HG02970 (cell line): ENCODE data around the gene AP3D1.
A peak's percentile ranks its signal among the peaks of the same experiment; 100 is the strongest.

ENCODE experiments used
- ATAC-seq: cut with Tn5 transposase; IDR thresholded peaks from one replicate; pipeline ENCODE4 v1.9.1; 2021; ENCODE audit warnings: mild to moderate bottlenecking, moderate library complexity, moderate number of reproducible peaks; ENCODE audit not compliant: unreplicated experiment, low FRiP score

Gene AP3D1

DNA sequence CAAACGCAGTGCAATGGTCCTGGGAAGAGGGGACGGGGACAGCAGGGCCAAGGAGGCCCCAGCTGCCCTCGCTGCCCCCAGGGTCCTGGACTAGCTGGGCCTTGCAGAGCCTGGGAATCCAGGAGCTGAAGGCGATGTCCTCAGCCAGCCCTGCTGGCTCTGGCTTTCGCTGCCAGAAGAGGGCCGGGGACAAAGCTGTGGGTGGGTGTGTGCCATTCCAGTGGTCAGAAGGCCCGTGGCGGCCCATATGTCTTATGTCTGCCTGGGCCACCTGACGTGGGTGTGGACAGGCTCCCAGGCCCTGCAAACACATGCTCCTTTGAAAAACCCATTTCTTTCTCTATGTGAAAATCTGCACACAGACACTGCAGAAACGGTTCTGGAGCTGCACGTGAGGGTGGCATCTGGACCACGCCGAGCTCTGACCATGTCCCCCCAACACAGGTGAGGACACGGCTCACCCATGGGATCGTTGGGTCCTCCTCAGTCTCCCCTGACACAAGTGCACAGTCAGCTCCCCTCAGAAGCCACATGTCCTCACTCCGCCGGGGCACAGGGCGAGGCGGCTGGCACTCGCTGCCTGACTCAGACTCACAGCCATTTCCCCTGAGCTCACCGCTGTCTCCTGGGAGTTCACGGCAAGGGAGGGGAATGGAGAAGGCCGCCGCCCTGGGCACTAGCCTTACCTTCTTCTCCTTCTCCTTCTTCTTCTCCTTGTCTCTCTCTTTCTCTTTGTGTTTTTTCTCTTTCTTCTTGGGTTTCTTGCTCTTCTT lies 37.7 kb downstream of the AP3D1 start:
- ATAC-seq = no peak

DNA sequence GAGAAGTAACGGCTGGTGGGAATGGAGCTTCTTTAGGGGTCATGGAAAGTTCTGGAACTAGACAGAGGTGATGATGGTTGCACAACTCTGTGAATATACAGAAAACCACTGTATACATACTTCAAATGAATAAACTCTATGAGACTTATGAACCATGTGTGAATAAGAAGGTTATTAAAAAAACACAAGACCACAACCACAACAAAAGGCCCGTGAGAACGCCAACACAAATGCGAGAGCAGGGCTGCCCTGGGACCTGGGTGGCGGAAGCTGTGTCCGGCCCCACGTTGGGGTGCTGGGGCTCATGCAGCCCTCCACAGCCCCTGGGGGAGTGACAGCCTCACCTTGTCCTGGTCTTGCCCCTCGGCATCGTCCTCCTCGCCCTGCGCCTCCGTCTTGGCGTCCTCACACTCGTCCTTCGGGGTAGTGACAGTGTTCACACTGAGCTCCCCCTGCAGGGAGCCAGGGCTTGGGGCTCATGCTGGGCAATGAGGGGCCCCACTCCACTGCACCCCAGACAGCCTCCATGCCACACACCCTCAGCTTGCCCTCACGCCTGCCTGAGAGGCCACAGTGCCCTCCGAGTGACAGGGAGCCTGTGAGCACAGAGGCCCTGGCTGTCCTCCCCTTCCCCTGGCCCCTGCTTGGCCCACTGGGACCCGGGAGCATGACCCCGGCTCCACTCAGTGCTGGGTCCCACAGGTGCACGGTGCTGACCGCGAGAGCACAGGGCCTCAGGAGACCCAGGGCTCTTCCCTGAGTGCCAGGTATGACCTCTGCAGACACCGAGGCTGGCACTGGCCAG lies 38.6 kb downstream of the AP3D1 start:
- no peak for ATAC-seq

DNA sequence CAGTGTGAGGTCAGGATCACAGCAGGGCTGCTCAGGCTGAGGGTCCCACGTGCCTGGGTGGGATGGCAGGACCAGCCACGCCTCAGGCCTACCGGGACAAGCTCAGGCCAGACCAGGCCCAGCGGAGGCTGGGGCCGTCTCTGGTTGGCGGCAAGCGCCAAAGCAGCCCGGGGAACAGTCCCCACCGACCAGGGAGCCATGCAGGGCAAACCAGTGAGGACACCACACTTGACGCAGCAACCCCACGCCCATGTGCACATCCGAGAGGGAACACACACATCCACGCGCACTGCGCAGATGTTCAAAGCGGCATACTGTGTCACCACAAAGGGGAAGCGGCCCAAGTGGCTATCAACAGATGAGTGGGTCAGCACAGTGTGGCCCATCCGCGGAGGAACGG lies 39.5 kb downstream of the AP3D1 start:
- no peak for ATAC-seq

DNA sequence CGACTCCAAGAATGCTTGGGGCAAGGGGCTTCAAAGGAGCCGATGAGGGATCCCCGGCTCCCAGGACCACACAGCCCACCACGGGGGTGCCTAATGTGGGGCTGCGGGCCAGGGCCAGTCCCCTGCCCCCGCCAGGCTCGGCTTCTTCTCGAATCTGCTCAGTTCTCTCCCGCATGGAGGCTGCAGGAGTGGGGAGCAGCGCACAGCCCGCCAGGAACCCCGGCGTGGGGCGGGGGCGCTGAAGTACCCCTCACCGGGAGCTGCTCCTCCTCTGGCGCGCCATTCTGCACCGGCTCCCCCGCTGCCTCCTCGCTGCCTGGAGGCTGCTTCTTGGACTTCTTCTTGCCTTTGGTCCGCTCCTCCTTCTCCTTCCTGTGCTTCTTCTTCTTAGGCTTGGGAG lies 39.9 kb downstream of the AP3D1 start:
- ATAC-seq = no peak

DNA sequence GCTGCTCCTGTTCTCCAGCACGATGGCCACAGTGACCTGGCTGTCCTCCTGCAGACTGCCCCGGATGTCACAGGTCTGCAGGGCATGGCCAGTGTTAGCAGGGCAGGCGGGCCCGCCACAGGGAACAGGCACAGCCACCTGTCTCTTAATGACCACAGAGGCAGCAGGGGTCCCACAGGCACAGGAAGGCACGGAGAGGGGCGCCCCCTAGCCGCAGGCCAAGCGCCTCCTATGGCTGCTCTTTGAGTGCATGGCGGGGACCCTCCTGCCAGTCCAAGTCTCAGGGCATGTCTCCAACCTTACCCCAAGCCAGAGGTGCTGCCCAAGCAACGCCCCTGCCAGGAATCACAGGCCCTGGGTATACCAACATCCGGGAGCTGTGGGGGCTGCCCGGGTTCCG lies 40.5 kb downstream of the AP3D1 start:
- ATAC-seq = no peak

DNA sequence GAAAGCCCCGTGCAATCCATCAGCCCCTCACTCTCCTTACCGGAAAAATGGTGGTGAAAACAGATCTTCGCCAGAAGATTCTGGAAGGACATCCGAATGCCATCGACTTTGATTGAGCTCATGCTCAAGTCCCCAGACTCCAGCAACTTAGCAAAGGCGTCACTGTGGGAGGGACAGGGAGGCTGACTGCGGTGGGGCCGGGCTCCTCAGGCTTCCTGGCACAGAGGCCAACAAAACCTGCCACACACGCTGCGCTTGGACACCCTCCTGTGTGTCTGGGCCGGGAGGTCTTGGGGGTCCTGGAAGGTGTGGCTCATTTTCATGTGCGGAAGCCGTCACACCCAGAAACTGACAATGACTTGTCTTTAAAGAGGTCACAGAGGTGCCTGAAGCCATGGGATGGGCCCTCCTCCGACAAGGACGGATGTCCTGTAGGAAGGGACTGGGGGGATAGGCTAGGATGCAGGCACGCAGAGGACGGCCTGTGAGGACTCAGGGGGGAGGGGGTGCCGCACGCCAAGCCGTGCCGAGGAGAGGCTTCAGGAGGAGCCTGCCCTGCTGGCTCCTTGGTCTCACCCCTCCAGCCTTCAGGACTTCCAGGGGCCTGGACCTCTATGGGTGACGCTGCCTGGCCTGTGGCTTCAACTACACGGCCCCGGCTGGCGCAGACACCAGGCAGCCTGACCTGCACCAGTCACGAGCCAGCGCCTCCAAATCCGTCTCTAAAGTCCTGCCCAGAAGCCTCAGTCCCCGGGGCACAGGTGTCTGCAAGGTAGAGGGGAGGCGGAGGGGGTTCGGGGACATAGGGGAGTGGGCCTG lies 42.1 kb downstream of the AP3D1 start:
- no peak for ATAC-seq

DNA sequence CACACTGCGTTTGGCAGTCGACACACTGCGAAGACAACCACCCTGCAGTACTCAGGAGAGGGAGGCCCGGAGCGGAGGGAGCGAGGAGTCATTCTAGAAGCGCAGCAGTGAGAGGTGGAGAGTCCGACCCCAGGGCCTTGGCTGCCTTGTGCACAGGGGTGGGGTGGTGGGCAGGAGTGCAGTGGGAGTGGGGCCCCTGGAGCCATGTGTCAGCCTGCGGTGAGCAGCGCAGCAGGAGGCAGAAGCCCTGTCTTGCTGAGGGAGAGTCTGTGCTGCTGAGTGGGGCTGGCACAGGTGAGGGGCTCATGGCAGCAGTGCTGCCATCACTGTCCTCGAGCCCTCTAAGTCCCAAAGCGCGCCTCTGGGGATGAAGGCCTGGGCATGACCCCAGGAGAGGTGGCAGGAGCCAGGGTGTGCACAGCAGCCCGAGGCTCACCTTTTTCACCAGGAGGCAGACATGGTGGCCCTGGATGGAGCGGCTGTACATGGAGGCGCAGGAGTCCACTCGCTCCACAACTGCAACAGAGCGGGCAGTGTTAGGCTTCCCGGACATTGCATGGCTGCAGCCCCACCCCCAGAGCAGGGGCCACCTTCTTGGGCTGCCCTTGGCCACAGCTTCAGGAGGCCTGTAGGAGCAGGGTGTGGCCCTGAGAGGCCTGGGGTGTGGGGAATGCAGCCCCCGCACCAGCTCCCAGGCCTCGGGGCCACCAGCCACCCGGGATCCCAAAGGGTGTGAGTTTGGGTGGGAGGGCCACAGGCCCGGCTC lies 42.9 kb downstream of the AP3D1 start:
- no peak for ATAC-seq

DNA sequence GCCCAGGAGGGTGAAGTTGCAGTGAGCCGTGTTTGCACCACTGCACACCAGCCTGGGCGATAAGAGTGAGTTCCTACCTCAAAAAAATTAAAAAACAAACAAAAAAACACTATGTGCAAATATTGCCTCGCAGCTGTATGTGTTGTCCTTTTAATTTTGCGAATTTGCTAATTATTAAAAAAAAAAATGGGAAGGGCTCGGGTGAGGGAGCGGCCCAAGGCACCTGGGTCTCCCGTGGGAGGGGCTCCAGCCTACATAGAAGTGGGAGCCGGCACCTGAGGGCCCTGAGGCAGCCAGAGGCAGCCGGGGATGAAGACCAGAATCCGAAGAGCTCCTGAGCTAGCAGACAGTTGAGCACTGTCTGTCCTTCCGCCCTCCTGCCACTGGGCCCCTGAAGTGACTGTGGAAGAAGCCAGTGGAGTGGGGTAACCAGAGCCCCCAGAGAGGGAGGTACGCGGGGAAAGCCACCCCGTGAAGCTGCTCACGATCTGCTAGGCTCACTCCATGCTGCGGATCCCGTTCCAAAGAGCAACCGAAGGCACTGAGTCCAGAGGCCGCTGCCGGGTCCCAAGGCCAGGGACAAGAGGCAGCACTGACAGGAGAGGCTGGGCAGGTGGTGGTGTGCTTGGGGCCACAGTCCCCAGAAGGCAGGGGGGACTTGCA lies 48.2 kb downstream of the AP3D1 start:
- ATAC-seq = no peak

DNA sequence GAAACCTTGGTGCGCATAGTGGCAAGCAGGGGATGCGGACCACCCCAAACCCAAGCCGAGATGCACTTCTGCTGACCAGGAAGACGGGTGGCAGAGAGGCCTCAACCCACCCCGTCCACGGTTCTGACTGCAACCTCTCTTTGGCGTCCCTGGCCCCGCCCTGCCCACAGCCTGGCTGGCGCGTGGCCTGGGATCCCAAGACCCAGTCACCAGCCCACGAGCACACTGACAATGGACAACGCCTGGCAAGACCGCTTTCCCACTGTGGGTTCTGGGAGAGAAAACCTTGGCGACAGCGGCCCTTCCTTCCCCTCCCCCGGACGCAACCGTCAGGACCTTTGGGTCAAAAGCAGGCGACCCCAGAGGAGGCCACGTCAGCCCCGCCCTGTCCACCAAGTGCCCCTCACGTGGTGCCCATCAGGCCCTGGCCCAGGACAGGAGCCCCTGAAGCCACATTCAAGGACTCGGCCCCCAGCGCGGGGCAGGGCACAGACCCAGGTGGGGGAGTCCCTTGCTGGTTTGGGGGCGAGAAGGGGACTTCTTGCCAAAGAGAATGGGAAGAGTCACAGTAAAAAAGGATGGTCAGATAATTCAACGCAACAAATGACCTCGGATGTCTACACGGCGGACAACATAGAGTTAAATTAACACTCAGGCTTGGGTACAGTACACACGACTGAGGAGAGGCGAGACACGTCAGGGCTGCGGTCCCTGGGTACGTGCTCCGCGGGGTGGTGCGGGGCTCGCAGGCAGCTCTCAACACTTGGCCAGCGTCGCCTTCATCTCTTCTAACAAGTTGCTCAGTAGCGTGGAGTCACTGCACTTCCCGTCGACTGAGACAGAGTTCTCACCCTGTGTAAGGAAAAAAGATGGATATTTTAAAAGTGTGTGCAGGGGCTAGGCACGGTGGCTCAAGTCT lies 49.7 kb downstream of the AP3D1 start:
- ATAC-seq = no peak

DNA sequence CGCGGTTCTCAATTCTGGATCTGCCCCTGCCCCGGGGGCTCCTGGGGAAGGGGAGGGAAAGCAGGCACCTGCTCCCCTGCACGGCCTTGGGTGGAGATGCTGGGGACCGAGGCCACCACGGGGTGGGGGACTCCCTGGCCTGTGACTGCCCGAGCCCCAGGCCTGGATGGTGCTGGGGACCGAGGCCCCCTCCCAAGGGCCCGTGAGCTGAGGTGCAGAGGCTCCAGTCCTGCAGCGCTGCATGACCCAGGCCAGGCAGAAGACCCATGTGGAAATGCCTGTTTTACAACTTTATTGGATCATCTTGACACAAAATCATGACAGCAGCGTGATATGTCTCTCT lies 50.7 kb downstream of the AP3D1 start:
- ATAC-seq = no peak

DNA sequence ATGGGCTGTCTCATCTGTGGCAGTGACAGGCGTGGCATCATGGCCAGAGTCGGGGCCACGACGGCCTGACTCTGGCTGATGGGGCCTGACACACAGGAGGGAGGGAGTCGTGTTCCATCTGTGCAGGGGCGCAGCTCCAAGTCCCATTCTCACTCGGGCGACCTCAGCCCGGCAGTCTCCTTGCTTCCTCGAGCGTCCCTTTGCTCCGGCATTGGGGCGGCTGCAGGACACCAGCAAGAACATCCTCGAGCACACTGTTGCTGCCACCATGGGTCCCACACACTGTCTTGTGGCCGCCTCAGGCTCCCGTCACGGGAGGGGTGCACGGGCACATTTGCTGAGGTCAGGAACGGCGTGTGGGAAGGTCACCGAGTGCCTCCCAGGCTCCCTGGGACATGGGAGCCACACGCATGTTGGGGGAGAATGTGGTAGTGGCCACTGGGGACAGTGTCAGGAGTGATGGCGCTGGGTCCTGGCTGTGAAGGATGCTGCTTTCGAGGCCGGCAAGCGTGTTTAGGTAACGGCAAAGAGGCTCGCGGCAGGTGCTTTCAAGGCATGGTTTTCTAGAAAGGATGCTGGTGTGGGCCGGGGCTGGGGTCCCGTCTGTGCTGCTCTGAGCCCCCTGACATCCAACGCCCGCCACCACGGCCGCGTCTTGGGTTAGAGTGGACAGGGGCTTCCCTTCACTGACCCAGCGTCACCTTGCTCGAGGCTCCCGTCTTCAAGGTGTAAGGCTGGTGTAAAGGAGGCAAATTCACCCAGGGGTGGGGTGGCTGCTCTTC lies 51.2 kb downstream of the AP3D1 start:
- no peak for ATAC-seq

DNA sequence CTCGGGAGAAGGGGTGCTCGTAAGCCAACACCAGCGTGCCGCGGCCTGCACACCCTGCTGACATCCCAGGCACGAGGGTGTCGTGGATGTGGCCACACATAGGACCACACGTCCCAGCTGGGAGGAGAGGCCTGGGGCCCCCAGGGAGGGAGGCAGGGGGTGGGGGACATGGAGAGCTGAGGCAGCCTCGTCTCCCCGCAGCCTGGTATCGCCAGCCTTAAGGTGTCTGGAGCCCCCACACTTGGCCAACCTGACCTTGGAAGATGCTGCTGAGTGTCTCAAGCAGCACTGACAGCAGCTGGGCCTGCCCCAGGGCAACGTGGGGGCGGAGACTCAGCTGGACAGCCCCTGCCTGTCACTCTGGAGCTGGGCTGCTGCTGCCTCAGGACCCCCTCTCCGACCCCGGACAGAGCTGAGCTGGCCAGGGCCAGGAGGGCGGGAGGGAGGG lies 52.3 kb downstream of the AP3D1 start:
- no peak for ATAC-seq

DNA sequence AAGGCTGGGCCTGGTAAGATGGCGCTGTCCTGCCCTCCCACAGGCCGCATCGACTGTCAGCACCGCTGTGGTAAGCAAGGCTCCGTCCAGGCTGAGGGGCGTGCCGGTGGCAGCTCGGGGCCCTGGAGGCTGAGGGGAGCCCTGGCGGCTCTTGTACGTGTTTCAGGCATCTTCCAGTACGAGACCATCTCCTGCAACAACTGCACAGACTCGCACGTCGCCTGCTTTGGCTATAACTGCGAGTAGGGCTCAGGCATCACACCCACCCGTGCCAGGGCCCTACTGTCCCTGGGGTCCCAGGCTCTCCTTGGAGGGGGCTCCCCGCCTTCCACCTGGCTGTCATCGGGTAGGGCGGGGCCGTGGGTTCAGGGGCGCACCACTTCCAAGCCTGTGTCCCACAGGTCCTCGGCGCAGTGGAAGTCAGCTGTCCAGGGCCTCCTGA lies 53.5 kb downstream of the AP3D1 start:
- ATAC-seq = no peak

DNA sequence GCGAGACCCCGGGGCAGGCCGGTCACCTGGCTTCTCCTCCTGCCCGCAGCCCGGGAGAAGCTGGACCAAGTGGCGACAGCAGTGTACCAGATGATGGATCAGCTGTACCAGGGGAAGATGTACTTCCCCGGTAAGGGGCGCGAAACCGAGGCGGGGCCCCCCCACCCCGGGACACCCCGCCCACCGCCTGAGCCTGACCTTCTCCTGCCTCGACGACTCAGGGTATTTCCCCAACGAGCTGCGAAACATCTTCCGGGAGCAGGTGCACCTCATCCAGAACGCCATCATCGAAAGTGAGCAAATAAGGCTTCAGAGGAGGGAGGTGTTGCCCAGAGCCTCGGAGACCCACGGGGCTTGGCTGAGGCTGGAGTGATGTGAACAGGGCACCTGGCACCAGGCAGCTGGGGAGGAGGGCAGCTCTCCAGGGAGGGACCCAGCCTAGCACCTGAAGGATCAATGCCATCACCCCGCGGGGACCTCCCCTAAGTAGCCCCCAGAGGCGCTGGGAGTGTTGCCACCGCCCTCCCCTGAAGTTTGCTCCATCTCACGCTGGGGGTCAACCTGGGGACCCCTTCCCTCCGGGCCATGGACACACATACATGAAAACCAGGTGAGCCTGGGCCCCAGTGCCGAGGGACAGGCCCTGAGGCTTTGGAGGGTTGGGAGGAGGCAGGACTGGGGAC lies 54.0 kb downstream of the AP3D1 start:
- ATAC-seq = no peak

DNA sequence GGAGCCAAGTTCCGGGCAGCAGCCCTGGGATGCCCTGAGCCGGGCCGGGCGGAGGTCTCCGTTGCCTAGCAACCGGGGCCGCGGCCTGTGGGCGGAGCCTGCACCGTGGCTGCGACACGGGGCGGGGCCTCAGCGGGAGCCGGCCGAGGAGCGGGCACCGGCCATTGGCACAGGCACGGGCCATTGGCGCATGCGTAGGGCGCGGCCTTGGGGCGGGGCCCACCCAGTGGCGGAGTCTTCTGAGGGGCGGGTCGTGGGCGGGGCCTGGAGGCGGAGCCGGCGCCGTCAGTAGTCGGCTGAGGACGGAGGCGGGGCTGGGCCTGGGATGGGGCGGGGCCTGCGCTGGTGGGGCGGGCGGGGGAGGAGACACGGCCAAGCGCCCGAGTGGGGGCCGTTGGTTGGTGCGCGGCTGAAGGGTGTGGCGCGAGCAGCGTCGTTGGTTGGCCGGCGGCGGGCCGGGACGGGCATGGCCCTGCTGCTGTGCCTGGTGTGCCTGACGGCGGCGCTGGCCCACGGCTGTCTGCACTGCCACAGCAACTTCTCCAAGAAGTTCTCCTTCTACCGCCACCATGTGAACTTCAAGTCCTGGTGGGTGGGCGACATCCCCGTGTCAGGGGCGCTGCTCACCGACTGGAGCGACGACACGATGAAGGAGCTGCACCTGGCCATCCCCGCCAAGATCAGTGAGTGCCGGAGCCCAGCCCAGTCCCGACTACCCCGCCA lies 54.7 kb downstream of the AP3D1 start, which contains the start of gene IZUMO4:
Gene IZUMO4, plus strand, starts transcription at position 436 of the 723 bp plus-strand sequence. Its CDS starts 31 bp downstream, at position 467.
- peak; percentile 73 for ATAC-seq

DNA sequence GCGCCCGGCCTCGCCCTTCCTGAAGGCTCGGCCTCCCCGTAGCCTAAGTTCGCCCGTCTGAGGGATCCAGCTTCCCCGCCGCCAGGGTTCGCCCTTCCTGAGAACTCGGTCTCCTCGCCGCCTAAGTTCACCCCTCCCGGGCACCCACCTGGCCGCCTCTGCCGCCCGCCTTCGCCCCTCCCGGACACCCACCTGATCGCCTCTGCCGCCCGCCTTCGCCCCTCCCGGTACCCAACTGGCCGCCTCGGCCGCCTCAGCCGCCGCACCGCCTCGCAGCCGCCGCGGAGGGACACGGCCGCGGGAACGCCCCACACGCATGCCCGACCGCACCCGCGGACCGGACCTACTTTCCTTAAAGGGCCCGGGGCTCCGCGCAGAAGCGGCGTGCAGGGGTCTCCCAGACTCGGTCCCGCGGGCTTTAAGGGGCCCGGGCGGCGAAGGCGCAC lies 55.3 kb downstream of the AP3D1 start, which contains the start of gene MOB3A:
Gene MOB3A, minus strand, starts transcription at position 293 of the 446 bp plus-strand sequence. CDS start 17,766 bp downstream, outside the sequence.
- peak; percentile 38 for ATAC-seq
